Measurements from ENCODE around the gene ZNF469.

GRCh38 chr16:88394426-88394825 is 11.7 kb downstream of the ZNF469 start:
- TF ChIP-seq CTCF (IDR thresholded peaks at IDR 0.05; ENCODE audit: borderline replicate concordance, extremely low read depth, low read length, poor library complexity, severe bottlenecking) = no peak
- TF ChIP-seq EZH2 (IDR thresholded peaks at IDR 0.05; ENCODE audit: borderline replicate concordance, low read depth, low read length, severe bottlenecking) = no peak
